Activated T-helper 17 cell treated with anti-CD3 and anti-CD28 coated beads, Interleukin-2, amount 50 U/mL, for 72 hours (primary cell): Measurements from ENCODE around the gene KCNN3. TPM values are rescaled to one million over a fixed set of nuclear protein-coding genes. Genes with fewer than 3 reads are reported as not detected.

Experiments
- ATAC-seq: fragments of 150-1000 bp; cut with Tn5 transposase; replicated peaks from 2 replicates; pipeline ENCODE4 v1.10.0; 2021; ENCODE audit warnings: mild to moderate bottlenecking, moderate library complexity
- H3K27ac Mint-ChIP-seq: one replicate; pipeline ENCODE4 v1.8.0; 2022; ENCODE audit warnings: mixed read lengths
- H3K27me3 Mint-ChIP-seq: one replicate; pipeline ENCODE4 v1.8.0; 2022; ENCODE audit warnings: mixed read lengths
- H3K36me3 Mint-ChIP-seq: one replicate; pipeline ENCODE4 v1.8.0; 2022; ENCODE audit warnings: low read depth, mild to moderate bottlenecking, mixed read lengths
- H3K4me1 Mint-ChIP-seq: one replicate; pipeline ENCODE4 v1.8.0; 2022; ENCODE audit warnings: mixed read lengths
- H3K4me3 Mint-ChIP-seq: one replicate; pipeline ENCODE4 v1.8.0; 2022; ENCODE audit warnings: mild to moderate bottlenecking, mixed read lengths
- H3K9me3 Mint-ChIP-seq: one replicate; pipeline ENCODE4 v1.8.0; 2022; ENCODE audit warnings: mixed read lengths
- total RNA-seq, 2 donors: library from RNA; stranded (reverse); gene quantifications; one replicate each; pipeline ENCODE4 v1.2.3, GENCODE V29; 2022

The KCNN3 gene
- total RNA-seq, 2 donors from 2014 or later, result 0.11 to 0.37 TPM

- no peaks in the 10 kb centered on the region for H3K36me3 Mint-ChIP-seq
- ATAC-seq, result no peak
- H3K4me3 Mint-ChIP-seq, result no peak overlapping the region
- H3K4me1 Mint-ChIP-seq, result peaks cover 13% of the 10 kb centered on the region
- H3K27ac Mint-ChIP-seq, result no peak overlapping the region
- H3K27me3 Mint-ChIP-seq, result peaks cover 10% of the 10 kb centered on the region
- H3K9me3 Mint-ChIP-seq, result no peaks in the 10 kb centered on the region
Observed at GRCh38 chr1:154796303-154796892, 73.7 kb downstream of the KCNN3 start.

- no peak overlapping the region for H3K4me3 Mint-ChIP-seq
- H3K27ac Mint-ChIP-seq, result no peak overlapping the region
- no peak for ATAC-seq
Observed at GRCh38 chr1:154794608-154795007, 75.5 kb downstream of the KCNN3 start.

DNA sequence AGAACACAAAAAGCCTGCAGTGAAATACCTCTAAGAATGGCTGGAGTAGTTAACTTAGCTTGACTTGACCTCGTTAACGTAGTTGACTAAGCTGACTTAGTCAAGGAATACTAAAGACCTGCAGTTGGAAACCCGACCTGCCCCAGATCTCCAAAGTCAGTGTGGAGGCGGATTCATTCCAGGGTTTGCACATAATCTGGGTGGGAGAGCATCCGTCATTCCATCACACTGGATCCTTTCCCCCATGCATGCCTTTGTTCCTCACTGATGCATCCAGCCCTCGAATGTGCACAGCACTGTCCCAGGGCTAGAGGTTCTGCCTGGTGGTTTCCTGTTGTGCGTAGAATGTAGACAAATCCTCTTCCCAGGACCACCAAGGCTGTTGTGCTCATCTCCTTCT lies 76.4 kb downstream of the KCNN3 start:
- no peak for ATAC-seq
- H3K27me3 Mint-ChIP-seq, result peaks cover 7% of the 10 kb centered on the region
- no peaks in the 10 kb centered on the region for H3K9me3 Mint-ChIP-seq
- H3K27ac Mint-ChIP-seq, result no peak overlapping the region
- H3K4me1 Mint-ChIP-seq, result peaks cover 22% of the 10 kb centered on the region
- no peaks in the 10 kb centered on the region for H3K36me3 Mint-ChIP-seq
- H3K4me3 Mint-ChIP-seq, result no peak overlapping the region

More at GRCh38 chr1:154794608-154795007, 75.5 kb downstream of the KCNN3 start:
- Mint-ChIP-seq H3K27me3 (peaks cover 7% of the 10 kb centered on the region), H3K36me3 (no peaks in the 10 kb centered on the region), H3K4me1 (peaks cover 22% of the 10 kb centered on the region), H3K9me3 (no peaks in the 10 kb centered on the region)

- Mint-ChIP-seq H3K9me3 (no peaks in the 10 kb centered on the region), H3K36me3 (no peaks in the 10 kb centered on the region), H3K27ac (no peak overlapping the region), H3K27me3 (peaks cover 7% of the 10 kb centered on the region), H3K4me3 (no peak overlapping the region), H3K4me1 (peaks cover 22% of the 10 kb centered on the region)
- no peak for ATAC-seq
Observed at GRCh38 chr1:154792899-154793298, 77.2 kb downstream of the KCNN3 start.

DNA sequence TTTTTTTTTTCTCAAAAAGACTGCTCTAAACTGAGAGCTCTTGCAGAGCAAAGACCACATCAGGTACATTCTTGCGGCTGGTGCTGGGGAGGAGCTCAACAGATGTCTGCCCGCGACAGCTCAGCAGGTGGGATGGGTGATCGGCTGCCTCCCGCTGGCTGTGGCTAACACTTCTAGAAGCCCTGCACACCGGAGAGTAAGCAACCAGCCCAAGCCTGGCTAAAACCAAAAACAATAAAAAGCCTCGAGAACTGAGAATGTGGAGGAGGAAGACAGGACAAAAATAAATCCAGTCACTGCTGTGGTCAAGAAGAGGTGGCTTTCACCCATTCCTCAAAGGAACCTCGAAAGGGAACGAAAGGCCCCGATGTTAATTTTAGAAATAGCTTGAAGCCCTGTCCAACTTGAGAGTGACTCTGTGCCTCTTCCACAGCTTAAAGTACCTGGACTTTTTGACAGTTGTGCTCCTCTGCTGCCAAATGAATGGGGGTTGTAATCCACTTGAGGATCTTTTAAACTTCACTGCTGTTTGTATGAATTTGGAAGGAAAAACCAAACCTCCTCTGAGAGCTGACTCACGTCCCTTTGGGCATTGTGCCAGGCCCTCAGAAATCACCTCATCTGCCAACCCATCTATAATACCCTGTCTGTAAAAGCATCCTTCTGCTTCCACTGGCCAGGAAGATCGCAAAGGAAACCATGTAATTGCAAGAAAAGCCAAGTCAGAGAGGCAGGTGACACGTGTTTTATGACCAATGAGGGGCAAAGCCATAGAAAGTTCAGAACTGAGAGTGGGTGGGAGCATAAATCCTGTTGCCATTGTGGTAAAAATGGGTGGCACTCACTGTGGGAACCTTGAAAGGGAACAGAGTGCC lies 78.6 kb downstream of the KCNN3 start:
- Mint-ChIP-seq H3K9me3 (no peaks in the 10 kb centered on the region), H3K27me3 (peaks cover 7% of the 10 kb centered on the region), H3K27ac (peak overlapping the region; percentile 20), H3K36me3 (no peaks in the 10 kb centered on the region), H3K4me3 (peak overlapping the region; percentile 57), H3K4me1 (peaks cover 22% of the 10 kb centered on the region)
- ATAC-seq, result peak; percentile 93

DNA sequence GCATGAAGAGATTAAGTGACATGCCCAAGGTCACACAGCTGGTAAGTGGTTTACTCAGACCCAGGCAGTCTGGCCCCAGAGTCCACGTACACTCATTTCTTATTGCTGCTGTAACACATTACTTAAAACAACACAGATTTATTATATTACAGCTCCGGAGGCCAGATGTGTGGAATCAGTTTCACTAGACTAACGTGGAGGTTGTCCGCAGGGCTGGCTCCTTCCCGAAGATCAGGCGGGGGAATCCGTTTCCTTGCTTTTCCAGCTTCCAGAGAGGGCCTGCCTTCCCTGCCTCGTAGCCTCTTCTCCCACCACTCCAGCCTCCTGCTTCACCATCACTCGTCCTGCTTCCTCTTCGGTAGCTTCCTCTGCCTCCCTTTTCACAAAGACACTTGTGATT lies 81.2 kb downstream of the KCNN3 start:
- Mint-ChIP-seq H3K9me3 (no peaks in the 10 kb centered on the region), H3K4me3 (no peak overlapping the region), H3K4me1 (peaks cover 37% of the 10 kb centered on the region), H3K27me3 (peaks cover 4% of the 10 kb centered on the region), H3K27ac (no peak overlapping the region), H3K36me3 (no peaks in the 10 kb centered on the region)
- no peak for ATAC-seq

DNA sequence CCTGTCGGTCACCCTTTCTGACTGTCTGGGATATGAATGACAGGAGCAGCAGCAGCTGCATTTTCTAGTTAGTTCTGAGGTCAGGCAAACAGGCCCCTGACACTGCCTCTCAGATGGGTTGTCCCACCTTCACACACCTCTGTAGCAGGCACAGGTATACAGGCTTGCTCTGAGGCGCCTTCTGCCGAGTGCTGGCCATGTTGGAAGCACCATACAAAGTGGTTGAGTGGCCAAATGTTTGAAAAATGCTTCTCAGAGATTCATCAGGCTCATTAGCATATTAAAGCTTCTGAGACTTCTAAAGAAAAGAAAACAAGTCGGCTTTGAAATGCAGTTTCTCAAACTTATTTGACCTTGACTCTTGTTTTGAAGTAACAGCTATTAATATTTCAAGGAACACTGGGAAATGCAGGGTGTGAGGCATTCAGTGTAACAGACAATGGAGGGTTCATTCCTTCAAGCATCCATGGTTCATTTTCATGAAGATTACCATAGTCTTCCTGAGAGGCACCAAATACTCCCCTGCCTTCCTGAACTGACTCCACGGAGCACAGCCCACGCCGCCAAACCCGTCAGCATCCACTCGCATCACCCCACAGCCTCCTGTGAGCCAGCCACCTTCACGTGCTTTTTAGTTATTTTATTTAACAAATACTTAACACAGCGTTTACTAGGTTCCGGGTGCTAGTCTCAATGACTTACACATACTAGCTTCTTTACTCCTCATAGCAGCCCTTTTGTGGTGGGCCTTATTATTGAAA lies 81.8 kb downstream of the KCNN3 start:
- Mint-ChIP-seq H3K27ac (no peak overlapping the region), H3K36me3 (no peaks in the 10 kb centered on the region), H3K4me1 (peaks cover 37% of the 10 kb centered on the region), H3K27me3 (peaks cover 3% of the 10 kb centered on the region), H3K9me3 (no peaks in the 10 kb centered on the region), H3K4me3 (no peak overlapping the region)
- no peak for ATAC-seq

DNA sequence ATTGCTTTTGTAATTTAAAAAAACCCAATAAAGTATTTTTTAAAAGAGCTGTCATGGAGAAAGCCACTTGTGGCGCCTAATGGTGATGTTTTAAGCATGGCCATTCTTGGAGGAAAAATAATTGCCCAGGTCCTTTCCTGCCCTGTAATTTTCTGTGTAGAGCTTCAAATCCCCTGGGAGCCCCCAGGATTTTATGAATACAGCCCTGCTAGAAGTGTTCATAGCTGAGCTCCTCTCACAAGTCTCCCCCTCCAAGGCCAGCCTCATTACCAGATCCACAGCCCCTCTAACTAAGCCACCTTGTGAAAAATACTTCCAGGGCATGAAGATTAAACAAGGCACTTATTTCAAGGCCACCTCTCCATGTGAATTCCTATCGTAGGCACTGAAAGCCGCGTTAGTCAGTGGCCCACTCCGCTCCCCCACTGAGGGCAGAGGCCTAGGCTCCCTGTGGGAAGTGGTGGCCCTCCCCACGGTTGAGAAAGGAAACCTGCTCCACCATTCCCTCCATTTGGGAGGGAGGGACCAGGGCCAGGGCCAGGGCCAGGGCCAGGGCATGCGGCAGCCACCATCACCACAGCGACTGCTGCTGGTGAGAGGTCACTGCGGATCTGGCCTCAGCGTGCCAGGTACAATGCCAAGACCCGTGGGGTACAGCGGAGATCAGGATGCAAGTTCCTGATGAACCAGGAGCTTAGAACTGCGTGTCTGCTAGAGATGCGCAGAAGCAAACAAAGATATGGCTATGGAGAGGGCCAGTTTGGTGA lies 83.1 kb downstream of the KCNN3 start:
- Mint-ChIP-seq H3K9me3 (no peaks in the 10 kb centered on the region), H3K4me1 (peaks cover 30% of the 10 kb centered on the region), H3K4me3 (no peak overlapping the region), H3K27me3 (no peaks in the 10 kb centered on the region), H3K36me3 (no peaks in the 10 kb centered on the region), H3K27ac (no peak overlapping the region)
- ATAC-seq, result no peak

DNA sequence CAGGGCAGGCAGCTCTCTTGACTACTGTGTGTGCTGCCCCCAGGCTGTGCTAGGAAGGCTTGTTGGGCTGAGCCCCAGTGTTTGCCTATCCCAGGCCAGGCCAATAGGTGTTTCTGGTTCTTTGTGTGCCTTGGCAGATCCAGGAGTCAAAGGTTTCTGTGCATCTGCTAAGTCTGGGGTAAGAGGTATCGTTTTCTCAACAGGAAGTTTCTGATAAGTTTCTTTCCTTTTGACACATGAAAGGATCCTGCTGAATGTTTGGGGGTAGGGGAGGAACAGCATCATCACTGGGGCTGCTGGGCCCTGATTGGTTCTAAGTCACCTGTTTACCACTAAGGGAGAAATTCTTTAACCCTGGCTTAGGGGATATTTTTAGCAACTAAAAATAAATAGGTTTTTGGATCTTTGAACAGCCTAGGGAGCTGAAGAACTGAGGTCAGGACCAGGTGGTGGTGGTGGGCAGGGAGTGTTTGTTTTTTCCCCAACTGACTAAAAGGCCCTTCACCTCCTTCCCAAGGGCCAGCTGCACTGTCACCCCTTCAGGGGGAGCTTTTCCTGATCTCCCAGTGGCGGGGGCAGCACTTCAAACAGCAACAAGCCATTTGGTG lies 85.1 kb downstream of the KCNN3 start:
- Mint-ChIP-seq H3K4me3 (peak overlapping the region; percentile 56), H3K27ac (peak overlapping the region; percentile 89), H3K4me1 (peaks cover 15% of the 10 kb centered on the region), H3K9me3 (no peaks in the 10 kb centered on the region), H3K36me3 (no peaks in the 10 kb centered on the region), H3K27me3 (no peaks in the 10 kb centered on the region)
- ATAC-seq, result peak; percentile 96

- H3K27ac Mint-ChIP-seq, result peak overlapping the region; percentile 89
- H3K9me3 Mint-ChIP-seq, result no peaks in the 10 kb centered on the region
- peak overlapping the region; percentile 56 for H3K4me3 Mint-ChIP-seq
- peaks cover 15% of the 10 kb centered on the region for H3K4me1 Mint-ChIP-seq
- no peaks in the 10 kb centered on the region for H3K36me3 Mint-ChIP-seq
- no peak for ATAC-seq
- H3K27me3 Mint-ChIP-seq, result no peaks in the 10 kb centered on the region
Observed at GRCh38 chr1:154784416-154784815, 85.7 kb downstream of the KCNN3 start.

DNA sequence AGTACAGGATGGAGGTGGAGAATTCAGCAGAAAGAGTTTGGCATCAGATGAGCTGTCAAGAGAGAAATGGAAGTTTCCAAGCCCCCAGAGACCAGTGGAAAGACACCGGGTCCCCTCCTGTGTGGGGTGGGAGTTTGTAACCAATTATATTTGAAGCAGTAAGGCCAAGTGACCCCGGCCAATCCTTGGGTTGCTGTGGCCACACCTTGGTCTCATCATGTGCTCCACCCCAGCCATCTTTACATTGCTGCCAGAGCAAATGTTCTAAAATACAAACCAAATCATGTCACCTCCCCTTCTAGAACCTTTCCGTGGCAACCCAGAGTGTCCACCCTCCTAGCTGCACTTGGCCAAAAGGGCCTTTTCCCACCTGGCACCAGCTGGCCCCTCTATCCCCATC lies 86.1 kb downstream of the KCNN3 start:
- peaks cover 15% of the 10 kb centered on the region for H3K4me1 Mint-ChIP-seq
- H3K27ac Mint-ChIP-seq, result peak overlapping the region; percentile 89
- H3K36me3 Mint-ChIP-seq, result no peaks in the 10 kb centered on the region
- H3K4me3 Mint-ChIP-seq, result peak overlapping the region; percentile 56
- no peaks in the 10 kb centered on the region for H3K9me3 Mint-ChIP-seq
- ATAC-seq, result no peak
- H3K27me3 Mint-ChIP-seq, result no peaks in the 10 kb centered on the region

DNA sequence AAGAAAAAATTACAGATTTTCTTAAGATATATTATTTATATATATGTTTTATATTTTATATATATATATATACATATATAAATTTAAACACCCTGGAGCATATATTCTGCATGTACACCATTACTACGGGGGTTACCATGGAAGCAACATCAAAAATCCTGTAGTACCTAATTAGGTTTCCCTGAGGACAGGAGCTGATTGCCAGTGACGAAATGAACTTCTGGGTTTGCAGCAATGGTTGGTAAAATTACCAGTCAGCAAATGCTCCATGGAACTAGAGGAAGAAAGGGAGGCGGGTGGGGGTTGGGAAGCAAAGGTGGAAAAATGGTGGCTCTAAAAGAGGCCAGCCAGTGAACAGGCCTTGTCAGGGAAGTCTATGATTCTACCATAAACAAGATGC lies 89.5 kb downstream of the KCNN3 start:
- no peak for ATAC-seq
- no peaks in the 10 kb centered on the region for H3K36me3 Mint-ChIP-seq
- no peak overlapping the region for H3K27ac Mint-ChIP-seq
- H3K9me3 Mint-ChIP-seq, result no peaks in the 10 kb centered on the region
- no peak overlapping the region for H3K4me3 Mint-ChIP-seq
- peaks cover 12% of the 10 kb centered on the region for H3K4me1 Mint-ChIP-seq
- H3K27me3 Mint-ChIP-seq, result no peaks in the 10 kb centered on the region

GRCh38 chr1:154779551-154780189 lies 90.4 kb downstream of the KCNN3 start:
- no peak overlapping the region for H3K27ac Mint-ChIP-seq
- H3K36me3 Mint-ChIP-seq, result no peaks in the 10 kb centered on the region
- H3K4me3 Mint-ChIP-seq, result no peak overlapping the region
- no peaks in the 10 kb centered on the region for H3K9me3 Mint-ChIP-seq
- H3K27me3 Mint-ChIP-seq, result no peaks in the 10 kb centered on the region
- H3K4me1 Mint-ChIP-seq, result peaks cover 7% of the 10 kb centered on the region
- ATAC-seq, result no peak
